ENCODE data around the gene TSPAN31. TPM values are rescaled to one million over a fixed set of nuclear protein-coding genes. Genes with fewer than 3 reads are reported as not detected.

TSPAN31 gene
- total RNA-seq, 1 donor from 2014 or later: 21.5 TPM

DNA sequence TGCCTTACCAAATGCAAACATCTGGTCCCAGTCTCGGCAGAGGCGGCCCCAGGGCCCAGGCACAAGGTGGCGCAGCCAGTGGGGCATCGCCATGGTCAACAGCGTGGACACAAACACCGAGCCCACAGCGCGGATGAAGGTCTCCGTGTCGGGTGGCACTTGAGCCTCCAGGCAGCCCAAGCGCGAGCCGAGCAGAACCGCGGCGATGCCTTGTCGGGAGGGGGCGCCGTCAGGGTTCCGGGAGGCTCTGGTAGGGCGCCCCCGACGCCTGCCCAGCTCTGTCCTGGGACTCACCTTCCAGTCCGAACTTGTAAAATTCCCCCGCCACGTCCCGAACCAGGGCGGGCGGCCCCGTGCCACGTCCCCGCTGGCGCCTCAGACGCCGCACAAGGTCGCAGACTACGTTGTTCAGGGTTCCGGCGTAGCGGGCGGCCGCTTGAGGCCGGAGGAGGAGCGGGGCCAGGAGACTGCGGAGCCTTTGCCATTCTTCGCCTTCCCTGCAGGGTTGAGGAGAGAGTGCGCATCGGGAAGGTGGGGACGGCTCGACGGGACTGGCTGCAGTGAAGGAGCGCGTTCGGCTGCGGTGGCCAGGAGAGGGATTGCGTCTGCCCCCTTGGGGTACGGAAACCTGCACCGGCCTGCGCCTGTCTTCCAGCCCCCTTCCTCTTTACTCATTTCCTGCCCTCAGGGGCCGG, 20.3 kb downstream of the TSPAN31 start:
- peak overlapping the region; percentile 71 for H3K4me3 Mint-ChIP-seq (ENCODE audit: unreplicated experiment)

GRCh38 chr12:57765698-57766463, 21.0 kb downstream of the TSPAN31 start:
- H3K4me1 Mint-ChIP-seq (ENCODE audit: low read depth): peaks cover 26% of the 10 kb centered on the region
- peak overlapping the region; percentile 61 for H3K27ac Mint-ChIP-seq (ENCODE audit: unreplicated experiment)
- no peaks in the 10 kb centered on the region for H3K9me3 Mint-ChIP-seq (ENCODE audit: low read depth)
- TF ChIP-seq CTCF (IDR thresholded peaks at IDR 0.05): no peak
- H3K36me3 Mint-ChIP-seq (ENCODE audit: low read depth): peaks cover 21% of the 10 kb centered on the region
- H3K27me3 Mint-ChIP-seq (ENCODE audit: low read depth): peaks cover 34% of the 10 kb centered on the region
- DNase-seq (ENCODE audit: low spot score): no peak
- H3K4me3 Mint-ChIP-seq (ENCODE audit: unreplicated experiment): peak overlapping the region; percentile 71

More for the DNA sequence above, 20.3 kb downstream of the TSPAN31 start:
- H3K27me3 Mint-ChIP-seq (ENCODE audit: low read depth): peaks cover 34% of the 10 kb centered on the region
- no peaks in the 10 kb centered on the region for H3K9me3 Mint-ChIP-seq (ENCODE audit: low read depth)
- H3K27ac Mint-ChIP-seq (ENCODE audit: unreplicated experiment): no peak overlapping the region
- H3K36me3 Mint-ChIP-seq (ENCODE audit: low read depth): peaks cover 17% of the 10 kb centered on the region
- DNase-seq (ENCODE audit: low spot score): no peak
- TF ChIP-seq CTCF (IDR thresholded peaks at IDR 0.05): peak; percentile 75
- H3K4me1 Mint-ChIP-seq (ENCODE audit: low read depth): peaks cover 26% of the 10 kb centered on the region

- DNase-seq (ENCODE audit: low spot score): no peak
- Mint-ChIP-seq H3K27ac (ENCODE audit: unreplicated experiment) (peak within 1 kb of the TSS; percentile 61), H3K36me3 (ENCODE audit: low read depth) (peaks cover 18% of the 10 kb centered on the region), H3K4me1 (ENCODE audit: low read depth) (peaks cover 33% of the 10 kb centered on the region), H3K9me3 (ENCODE audit: low read depth) (no peaks in the 10 kb centered on the region), H3K27me3 (ENCODE audit: low read depth) (peaks cover 34% of the 10 kb centered on the region), H3K4me3 (ENCODE audit: unreplicated experiment) (peak within 1 kb of the TSS; percentile 71)
- peak; percentile 9 for TF ChIP-seq CTCF (IDR thresholded peaks at IDR 0.05)
These were observed 21.8 kb downstream of the TSPAN31 start, which contains the start of gene CYP27B1 for GRCh38 chr12:57766464-57767304. Gene CYP27B1 (minus strand): TSS chr12:57767078. CDS start chr12:57767041, 37 bp downstream.

DNA sequence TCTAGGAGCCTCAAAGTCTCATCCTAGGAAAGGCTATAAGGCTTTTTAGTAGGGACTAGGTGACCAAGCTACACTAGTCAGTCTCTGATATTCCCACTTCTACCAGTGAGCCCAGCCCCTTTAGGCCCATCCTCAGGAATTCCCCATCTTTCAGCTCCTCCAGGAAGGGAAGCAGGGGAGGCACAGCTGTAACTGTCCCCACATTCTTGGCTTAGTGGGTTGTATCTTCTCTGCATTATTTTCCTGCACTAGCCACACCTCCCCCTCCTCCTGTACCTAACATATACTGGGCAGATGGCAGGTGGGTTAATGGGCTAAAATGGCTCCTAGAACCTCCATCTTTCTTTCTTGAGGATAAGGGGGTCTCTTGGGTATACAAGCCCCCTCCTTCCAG, 22.5 kb downstream of the TSPAN31 start:
- Mint-ChIP-seq H3K4me3 (ENCODE audit: unreplicated experiment) (no peak overlapping the region), H3K27ac (ENCODE audit: unreplicated experiment) (no peak overlapping the region), H3K9me3 (ENCODE audit: low read depth) (no peaks in the 10 kb centered on the region), H3K36me3 (ENCODE audit: low read depth) (peaks cover 18% of the 10 kb centered on the region), H3K4me1 (ENCODE audit: low read depth) (peaks cover 35% of the 10 kb centered on the region), H3K27me3 (ENCODE audit: low read depth) (peaks cover 34% of the 10 kb centered on the region)
- DNase-seq (ENCODE audit: low spot score): no peak
- no peak for TF ChIP-seq CTCF (IDR thresholded peaks at IDR 0.05)

DNA sequence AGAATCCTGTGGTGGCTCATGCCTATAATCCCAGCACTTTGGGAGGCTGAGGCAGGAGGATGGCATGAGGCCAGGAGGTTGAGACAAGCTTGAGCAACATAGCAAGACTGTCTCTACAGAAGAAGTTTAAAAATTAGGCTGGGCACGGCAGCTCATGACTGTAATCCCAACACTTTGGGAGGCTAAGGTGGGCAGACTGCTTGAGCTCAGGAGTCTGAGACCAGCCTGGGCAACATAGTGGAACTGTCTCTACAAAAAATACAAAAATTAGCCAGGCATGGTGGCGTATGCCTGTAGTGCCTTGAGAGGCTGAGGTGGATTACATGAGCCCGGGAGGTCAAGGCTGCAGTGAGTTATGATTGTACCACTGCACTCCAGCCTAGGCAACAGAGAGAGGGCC, 23.0 kb downstream of the TSPAN31 start:
- peaks cover 37% of the 10 kb centered on the region for H3K4me1 Mint-ChIP-seq (ENCODE audit: low read depth)
- H3K4me3 Mint-ChIP-seq (ENCODE audit: unreplicated experiment): no peak overlapping the region
- no peaks in the 10 kb centered on the region for H3K9me3 Mint-ChIP-seq (ENCODE audit: low read depth)
- no peak for DNase-seq (ENCODE audit: low spot score)
- peaks cover 32% of the 10 kb centered on the region for H3K27me3 Mint-ChIP-seq (ENCODE audit: low read depth)
- no peak overlapping the region for H3K27ac Mint-ChIP-seq (ENCODE audit: unreplicated experiment)
- peaks cover 18% of the 10 kb centered on the region for H3K36me3 Mint-ChIP-seq (ENCODE audit: low read depth)
- TF ChIP-seq CTCF (IDR thresholded peaks at IDR 0.05): no peak

Data from chondrocyte (in vitro differentiated cells).